Brain microvascular endothelial cell (primary cell): ENCODE results near the gene C6orf52.

ENCODE experiments used
- DNase-seq: peaks from one replicate; pipeline ENCODE4 v3.0.0-alpha.2; 2020
- H3K27ac ChIP-seq: fragments of 250-450 bp; sonication (Bioruptor Pico); 2 replicates; pipeline ENCODE4 v1.5.1; 2020; ENCODE audit warnings: mild to moderate bottlenecking, moderate library complexity
- H3K27me3 ChIP-seq: fragments of 250-450 bp; sonication (Bioruptor Pico); replicated peaks from 2 replicates; pipeline ENCODE4 v1.5.1; 2020; ENCODE audit warnings: mild to moderate bottlenecking
- H3K36me3 ChIP-seq: fragments of 250-450 bp; sonication (Bioruptor Pico); replicated peaks from 2 replicates; pipeline ENCODE4 v1.5.1; 2020; ENCODE audit warnings: mild to moderate bottlenecking
- H3K4me3 ChIP-seq: 2 replicates; pipeline ENCODE4 v1.5.1; 2011; ENCODE audit warnings: low read depth, mild to moderate bottlenecking, control low read depth, low read length, moderate library complexity
- in situ Hi-C: cut with HindIII; loops from 2 replicates; pipeline ENCODE4 v1.10.0; 2017; ENCODE audit warnings: low sequenced_read_pairs, low pct_ligation_motif_present
- TF ChIP-seq, protein P1 (sequence below): IDR thresholded peaks from 2 replicates; pipeline ENCODE4 v1.5.1; 2011; ENCODE audit warnings: low read depth, mild to moderate bottlenecking, moderate library complexity, low read length, control low read depth, inconsistent platforms; ENCODE audit errors: missing control alignments

The C6orf52 gene

GRCh38 chr6:10644225-10644624 is 50.2 kb downstream of the C6orf52 start:
- TF ChIP-seq, protein P1, sequence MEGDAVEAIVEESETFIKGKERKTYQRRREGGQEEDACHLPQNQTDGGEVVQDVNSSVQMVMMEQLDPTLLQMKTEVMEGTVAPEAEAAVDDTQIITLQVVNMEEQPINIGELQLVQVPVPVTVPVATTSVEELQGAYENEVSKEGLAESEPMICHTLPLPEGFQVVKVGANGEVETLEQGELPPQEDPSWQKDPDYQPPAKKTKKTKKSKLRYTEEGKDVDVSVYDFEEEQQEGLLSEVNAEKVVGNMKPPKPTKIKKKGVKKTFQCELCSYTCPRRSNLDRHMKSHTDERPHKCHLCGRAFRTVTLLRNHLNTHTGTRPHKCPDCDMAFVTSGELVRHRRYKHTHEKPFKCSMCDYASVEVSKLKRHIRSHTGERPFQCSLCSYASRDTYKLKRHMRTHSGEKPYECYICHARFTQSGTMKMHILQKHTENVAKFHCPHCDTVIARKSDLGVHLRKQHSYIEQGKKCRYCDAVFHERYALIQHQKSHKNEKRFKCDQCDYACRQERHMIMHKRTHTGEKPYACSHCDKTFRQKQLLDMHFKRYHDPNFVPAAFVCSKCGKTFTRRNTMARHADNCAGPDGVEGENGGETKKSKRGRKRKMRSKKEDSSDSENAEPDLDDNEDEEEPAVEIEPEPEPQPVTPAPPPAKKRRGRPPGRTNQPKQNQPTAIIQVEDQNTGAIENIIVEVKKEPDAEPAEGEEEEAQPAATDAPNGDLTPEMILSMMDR: no peak
- Histone ChIP-seq H3K27me3 (no peaks in the 10 kb centered on the region), H3K4me3 (no peak overlapping the region), H3K27ac (no peak overlapping the region), H3K36me3 (no peaks in the 10 kb centered on the region)
- DNase-seq: no peak
- in situ Hi-C loops: no loop called here

DNA sequence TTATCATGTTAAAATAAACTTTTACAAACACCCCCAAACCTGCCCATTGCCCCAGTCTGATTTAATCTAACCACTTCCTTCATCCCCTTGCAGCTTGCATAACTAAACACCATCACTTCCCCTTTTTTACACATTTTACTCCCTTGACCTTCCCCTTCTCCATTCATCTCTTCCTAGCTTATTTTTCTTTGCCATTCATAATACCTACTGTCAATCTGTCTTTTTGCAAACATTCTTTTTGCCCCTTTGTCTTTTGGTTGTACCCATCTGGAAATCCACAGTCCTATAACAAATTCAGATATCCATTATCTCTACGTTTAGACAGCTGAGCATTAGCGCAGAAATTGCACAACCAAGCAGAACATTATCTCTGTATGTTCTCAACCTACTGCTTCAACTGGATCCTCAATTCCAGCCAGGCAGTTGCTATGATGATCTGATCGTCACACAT is 51.2 kb downstream of the C6orf52 start:
- TF ChIP-seq, protein P1: no peak
- no peak for DNase-seq
- in situ Hi-C loops: no loop called here

GRCh38 chr6:10641528-10641927 is 52.9 kb downstream of the C6orf52 start:
- no peak overlapping the region for H3K4me3 ChIP-seq
- no peaks in the 10 kb centered on the region for H3K36me3 ChIP-seq
- no peaks in the 10 kb centered on the region for H3K27me3 ChIP-seq
- DNase-seq: no peak
- H3K27ac ChIP-seq: no peak overlapping the region
- in situ Hi-C loops: no loop called here
- TF ChIP-seq, protein P1: no peak

More for the DNA sequence above, 51.2 kb downstream of the C6orf52 start:
- Histone ChIP-seq H3K36me3 (no peaks in the 10 kb centered on the region), H3K27ac (no peak overlapping the region), H3K27me3 (no peaks in the 10 kb centered on the region), H3K4me3 (no peak overlapping the region)

GRCh38 chr6:10640412-10640811 is 54.0 kb downstream of the C6orf52 start:
- TF ChIP-seq, protein P1: no peak
- Histone ChIP-seq H3K27me3 (no peaks in the 10 kb centered on the region), H3K27ac (no peak overlapping the region), H3K36me3 (no peaks in the 10 kb centered on the region), H3K4me3 (no peak overlapping the region)
- in situ Hi-C loops: no loop called here
- no peak for DNase-seq

- Histone ChIP-seq H3K27ac (no peak overlapping the region), H3K36me3 (no peaks in the 10 kb centered on the region), H3K4me3 (no peak overlapping the region), H3K27me3 (no peaks in the 10 kb centered on the region)
- in situ Hi-C loops: no loop called here
- TF ChIP-seq, protein P1: no peak
- DNase-seq: peak; percentile 77
These were observed 61.2 kb downstream of the C6orf52 start for GRCh38 chr6:10633216-10633615.

GRCh38 chr6:10630178-10630577 is 64.2 kb downstream of the C6orf52 start:
- Histone ChIP-seq H3K27ac (no peak overlapping the region), H3K27me3 (no peaks in the 10 kb centered on the region), H3K36me3 (no peaks in the 10 kb centered on the region), H3K4me3 (no peak overlapping the region)
- DNase-seq: no peak
- TF ChIP-seq, protein P1: no peak
- in situ Hi-C loops: no loop called here
